Lower leg skin (tissue), 4 donors: ENCODE measurements around the gene DAD1. TPM values are rescaled to one million over a fixed set of nuclear protein-coding genes. Genes with fewer than 3 reads are reported as not detected.

Source experiments
- DNase-seq, 2 donors: peaks; one replicate each; pipeline ENCODE4 v3.0.0-alpha.2; 2019; ENCODE audit warnings: low spot score in 2 of 2
- H3K4me3 ChIP-seq: fragments of 200-600 bp; sonication (generic); 2 replicates; pipeline ENCODE4 v1.5.1; 2017; ENCODE audit warnings: mild to moderate bottlenecking, low read depth; ENCODE audit not compliant: poor library complexity, severe bottlenecking
- CTCF ChIP-seq, 3 donors: fragments of 450-650 bp; IDR thresholded peaks; one replicate each; pipeline ENCODE4 v1.5.1; 2016; ENCODE audit warnings: antibody characterized with exemption in 3 of 3, mild to moderate bottlenecking in 3 of 3, moderate library complexity in 2 of 3
- POLR2A ChIP-seq, 2 donors: fragments of 450-650 bp; IDR thresholded peaks; one replicate each; pipeline ENCODE4 v1.6.1; 2016 to 2017; ENCODE audit warnings: antibody characterized with exemption in 2 of 2, mild to moderate bottlenecking in 1 of 2, moderate library complexity in 1 of 2
- WGBS, 2 donors: methylation state at CpG; one replicate each; pipeline ENCODE4 v1.1.5; 2018; 5-methylcytosine and 5-hydroxymethylcytosine counted together
- intact Hi-C: fragments of 100-400 bp; cut with DNase I; formaldehyde crosslinking; loops from one replicate; pipeline ENCODE4 v1.15.0; 2023; ENCODE audit warnings: low total_unique reads
- total RNA-seq, 4 donors: library from RNA; depleted of rRNA; stranded (reverse); fragments of >200 nt; gene quantifications; one replicate each; pipeline ENCODE4 v1.1.0, GENCODE V29; 2016

The DAD1 gene
- total RNA-seq, 4 donors from 2014 or later, result 103 to 131 (median 124) TPM

DNA sequence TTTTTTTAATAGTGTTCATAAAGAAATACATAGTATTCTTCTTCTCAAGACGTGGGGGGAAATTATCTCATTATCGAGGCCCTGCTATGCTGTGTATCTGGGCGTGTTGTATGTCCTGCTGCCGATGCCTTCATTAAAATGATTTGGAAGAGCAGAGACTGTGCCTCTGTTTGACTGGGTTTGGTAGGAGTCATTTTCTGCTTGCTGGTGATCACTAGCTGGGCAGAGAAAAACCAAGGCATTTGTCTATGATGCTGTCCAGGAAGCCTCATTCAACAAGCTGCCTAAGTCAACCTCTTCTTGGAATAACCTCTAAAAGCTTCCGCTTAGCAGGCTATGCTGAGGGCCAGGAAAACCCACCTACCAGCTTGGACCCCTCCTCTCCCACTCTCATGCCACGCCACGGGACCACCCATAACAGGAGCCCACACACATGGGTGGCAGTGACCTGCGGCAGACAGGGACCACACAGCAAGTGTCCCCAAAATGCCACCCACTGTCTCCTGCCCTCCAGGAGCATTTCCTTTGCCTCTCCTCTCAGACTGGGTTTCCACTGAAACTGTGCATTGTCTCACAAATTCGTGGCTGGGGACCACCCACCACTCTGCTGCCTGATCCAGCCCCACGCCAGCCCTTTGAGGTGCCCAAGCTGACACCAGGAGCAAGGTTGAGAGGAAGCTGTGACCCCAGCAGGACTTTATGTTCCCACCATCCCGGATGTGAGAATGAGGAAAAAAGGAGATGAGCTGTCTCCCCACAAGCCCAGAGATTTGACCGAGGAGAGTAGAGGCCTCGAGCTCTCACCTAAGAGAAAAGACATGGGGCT lies 36.8 kb downstream of the DAD1 start:
- intact Hi-C loops, result loop anchor here (10.0 kb wide), 2 partner anchors 167 to 303 kb away; no protein-coding TSS in a partner anchor
- no peak overlapping the region for H3K4me3 ChIP-seq
- 78 to 81% methylated on average over 13 of the region's 13 CpGs for WGBS, 2 donors
- no peak for DNase-seq
- TF ChIP-seq POLR2A (IDR thresholded peaks at IDR 0.05) (no peak), CTCF (IDR thresholded peaks at IDR 0.05) (no peak)

DNA sequence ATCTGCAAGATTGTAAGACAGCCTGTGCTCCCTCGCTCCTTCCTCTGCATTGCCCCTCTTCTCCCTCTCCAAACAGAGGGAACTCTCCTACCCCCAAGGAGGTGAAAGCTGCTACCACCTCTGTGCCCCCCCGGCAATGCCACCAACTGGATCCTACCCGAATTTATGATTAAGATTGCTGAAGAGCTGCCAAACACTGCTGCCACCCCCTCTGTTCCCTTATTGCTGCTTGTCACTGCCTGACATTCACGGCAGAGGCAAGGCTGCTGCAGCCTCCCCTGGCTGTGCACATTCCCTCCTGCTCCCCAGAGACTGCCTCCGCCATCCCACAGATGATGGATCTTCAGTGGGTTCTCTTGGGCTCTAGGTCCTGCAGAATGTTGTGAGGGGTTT lies 37.4 kb downstream of the DAD1 start:
- 51 to 59% methylated on average over 5 of the region's 5 CpGs for WGBS, 2 donors
- no peak for TF ChIP-seq CTCF (IDR thresholded peaks at IDR 0.05)
- TF ChIP-seq POLR2A (IDR thresholded peaks at IDR 0.05), result no peak
- H3K4me3 ChIP-seq, result no peak overlapping the region
- no peak for DNase-seq
- intact Hi-C loops, result loop anchor here (10.0 kb wide), 2 partner anchors 167 to 303 kb away; no protein-coding TSS in a partner anchor

GRCh38 chr14:22549981-22550673 lies 38.9 kb downstream of the DAD1 start:
- WGBS, 2 donors, result 64 to 68% methylated on average over 11 of the region's 11 CpGs
- no peak for DNase-seq
- H3K4me3 ChIP-seq, result no peak overlapping the region
- TF ChIP-seq POLR2A (IDR thresholded peaks at IDR 0.05) (no peak), CTCF (IDR thresholded peaks at IDR 0.05) (no peak)
- intact Hi-C loops, result loop anchor here (10.0 kb wide), 2 partner anchors 165 to 305 kb away; no protein-coding TSS in a partner anchor

DNA sequence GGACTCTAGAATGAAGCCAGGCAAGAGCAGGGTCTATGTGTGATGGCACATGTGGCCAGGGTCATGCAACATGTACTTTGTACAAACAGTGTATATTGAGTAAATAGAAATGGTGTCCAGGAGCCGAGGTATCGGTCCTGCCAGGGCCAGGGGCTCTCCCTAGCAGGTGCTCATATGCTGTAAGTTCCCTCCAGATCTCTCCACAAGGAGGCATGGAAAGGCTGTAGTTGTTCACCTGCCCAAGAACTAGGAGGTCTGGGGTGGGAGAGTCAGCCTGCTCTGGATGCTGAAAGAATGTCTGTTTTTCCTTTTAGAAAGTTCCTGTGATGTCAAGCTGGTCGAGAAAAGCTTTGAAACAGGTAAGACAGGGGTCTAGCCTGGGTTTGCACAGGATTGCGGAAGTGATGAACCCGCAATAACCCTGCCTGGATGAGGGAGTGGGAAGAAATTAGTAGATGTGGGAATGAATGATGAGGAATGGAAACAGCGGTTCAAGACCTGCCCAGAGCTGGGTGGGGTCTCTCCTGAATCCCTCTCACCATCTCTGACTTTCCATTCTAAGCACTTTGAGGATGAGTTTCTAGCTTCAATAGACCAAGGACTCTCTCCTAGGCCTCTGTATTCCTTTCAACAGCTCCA lies 39.6 kb downstream of the DAD1 start:
- 83 to 86% methylated on average over 6 of the region's 6 CpGs for WGBS, 2 donors
- no peak overlapping the region for H3K4me3 ChIP-seq
- no peak for TF ChIP-seq CTCF (IDR thresholded peaks at IDR 0.05)
- no peak for TF ChIP-seq POLR2A (IDR thresholded peaks at IDR 0.05)
- intact Hi-C loops, result no loop called here
- no peak for DNase-seq

DNA sequence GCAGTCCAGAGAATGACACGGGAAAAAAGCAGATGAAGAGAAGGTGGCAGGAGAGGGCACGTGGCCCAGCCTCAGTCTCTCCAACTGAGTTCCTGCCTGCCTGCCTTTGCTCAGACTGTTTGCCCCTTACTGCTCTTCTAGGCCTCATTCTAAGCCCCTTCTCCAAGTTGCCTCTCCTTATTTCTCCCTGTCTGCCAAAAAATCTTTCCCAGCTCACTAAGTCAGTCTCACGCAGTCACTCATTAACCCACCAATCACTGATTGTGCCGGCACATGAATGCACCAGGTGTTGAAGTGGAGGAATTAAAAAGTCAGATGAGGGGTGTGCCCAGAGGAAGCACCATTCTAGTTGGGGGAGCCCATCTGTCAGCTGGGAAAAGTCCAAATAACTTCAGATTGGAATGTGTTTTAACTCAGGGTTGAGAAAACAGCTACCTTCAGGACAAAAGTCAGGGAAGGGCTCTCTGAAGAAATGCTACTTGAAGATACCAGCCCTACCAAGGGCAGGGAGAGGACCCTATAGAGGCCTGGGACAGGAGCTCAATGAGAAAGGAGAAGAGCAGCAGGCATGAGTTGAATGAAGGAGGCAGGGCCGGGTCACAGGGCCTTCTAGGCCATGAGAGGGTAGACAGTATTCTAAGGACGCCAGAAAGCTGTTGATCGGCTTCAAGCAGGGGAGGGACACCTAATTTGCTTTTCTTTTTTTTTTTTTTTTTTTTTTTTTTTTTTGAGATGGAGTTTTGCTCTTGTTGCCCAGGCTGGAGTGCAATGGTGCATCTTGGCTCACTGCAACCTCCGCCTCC lies 40.9 kb downstream of the DAD1 start:
- peak in 1 of 3 donors; percentile 19 for TF ChIP-seq CTCF (IDR thresholded peaks at IDR 0.05)
- no peak for TF ChIP-seq POLR2A (IDR thresholded peaks at IDR 0.05)
- no peak overlapping the region for H3K4me3 ChIP-seq
- WGBS, 2 donors, result 65 to 76% methylated on average over 8 of the region's 8 CpGs
- no peak for DNase-seq
- intact Hi-C loops, result no loop called here
